Sigmoid colon (tissue), 7 donors: ENCODE results near the gene RTKN. TPM values are rescaled to one million over a fixed set of nuclear protein-coding genes. Genes with fewer than 3 reads are reported as not detected.

ENCODE experiments used
- DNase-seq: peaks from one replicate; pipeline ENCODE4 v3.0.0-alpha.2; 2019
- H3K27ac ChIP-seq, 4 donors: fragments of 200-600 bp; sonication (generic); one replicate each; pipeline ENCODE4 v1.5.1; 2016 to 2019; ENCODE audit warnings: mild to moderate bottlenecking in 1 of 4
- H3K27me3 ChIP-seq, 3 donors: fragments of 200-600 bp; sonication (generic); one replicate each; pipeline ENCODE4 v1.5.1; 2019; ENCODE audit warnings: mild to moderate bottlenecking in 1 of 3
- H3K36me3 ChIP-seq, 4 donors: fragments of 200-600 bp; sonication (generic); one replicate each; pipeline ENCODE4 v1.5.1; 2016 to 2019
- H3K4me1 ChIP-seq, 4 donors: fragments of 200-600 bp; sonication (generic); one replicate each; pipeline ENCODE4 v1.5.1; 2017 to 2019
- H3K4me3 ChIP-seq, 4 donors: fragments of 200-600 bp; sonication (generic); one replicate each; pipeline ENCODE4 v1.5.1; 2017 to 2019; ENCODE audit warnings: mild to moderate bottlenecking in 2 of 4, moderate library complexity in 1 of 4
- H3K9me3 ChIP-seq, 4 donors: fragments of 200-600 bp in 3 of 4; sonication (generic) in 3 of 4; one replicate each; pipeline versions ENCODE4 v1.5.1 to v1.6.1; 2013 to 2019
- CTCF ChIP-seq, 4 experiments: fragments of 450-650 bp in 3 of 4; fragments of 200-600 bp in 1 of 4; IDR thresholded peaks; one replicate each; pipeline ENCODE4 v1.5.1; 2016 to 2019; ENCODE audit warnings: antibody characterized with exemption in 4 of 4, mild to moderate bottlenecking in 3 of 4, moderate library complexity in 2 of 4
- EP300 ChIP-seq, 4 donors: sonication (generic); formaldehyde crosslinking; IDR thresholded peaks; one replicate each; pipeline ENCODE4 v1.6.1; 2017; ENCODE audit warnings: antibody characterized with exemption in 4 of 4
- POLR2A ChIP-seq, 2 donors: fragments of 450-650 bp; IDR thresholded peaks; one replicate each; pipeline ENCODE4 v1.6.1; 2016; ENCODE audit warnings: antibody characterized with exemption in 2 of 2, mild to moderate bottlenecking in 2 of 2, moderate library complexity in 2 of 2
- POLR2AphosphoS5 ChIP-seq, 4 donors: sonication (generic); formaldehyde crosslinking; IDR thresholded peaks; one replicate each; pipeline ENCODE4 v1.6.1; 2017; ENCODE audit warnings: antibody characterized with exemption in 4 of 4
- WGBS, 2 donors: extraction: QIAGEN DNeasy Blood & Tissue Kit; methylation state at CpG; one replicate each; pipeline ENCODE4 v1.1.7; 2013; 5-methylcytosine and 5-hydroxymethylcytosine counted together
- intact Hi-C: fragments of 100-400 bp; cut with DNase I; formaldehyde crosslinking; loops from one replicate; pipeline ENCODE4 v1.15.1; 2023
- polyA plus RNA-seq, 3 donors: library from polyadenylated mRNA; stranded (reverse); fragments of 200-250 nt; gene quantifications; one replicate each; pipeline ENCODE4 v1.2.3, GENCODE V29; 2013
- total RNA-seq, 4 donors: library from RNA; depleted of rRNA; stranded (reverse); fragments of >200 nt; gene quantifications; one replicate each; pipeline ENCODE4 v1.1.0, GENCODE V29; 2016
- donor health status: healthy with polysubstance abuse.
- donor health status: Bipolar disorder and iron deficiency.
- donor health status: healthy.

Gene RTKN
- total and polyA plus RNA-seq, 7 donors: 13.5 to 44.6 (median 16.2) TPM

DNA sequence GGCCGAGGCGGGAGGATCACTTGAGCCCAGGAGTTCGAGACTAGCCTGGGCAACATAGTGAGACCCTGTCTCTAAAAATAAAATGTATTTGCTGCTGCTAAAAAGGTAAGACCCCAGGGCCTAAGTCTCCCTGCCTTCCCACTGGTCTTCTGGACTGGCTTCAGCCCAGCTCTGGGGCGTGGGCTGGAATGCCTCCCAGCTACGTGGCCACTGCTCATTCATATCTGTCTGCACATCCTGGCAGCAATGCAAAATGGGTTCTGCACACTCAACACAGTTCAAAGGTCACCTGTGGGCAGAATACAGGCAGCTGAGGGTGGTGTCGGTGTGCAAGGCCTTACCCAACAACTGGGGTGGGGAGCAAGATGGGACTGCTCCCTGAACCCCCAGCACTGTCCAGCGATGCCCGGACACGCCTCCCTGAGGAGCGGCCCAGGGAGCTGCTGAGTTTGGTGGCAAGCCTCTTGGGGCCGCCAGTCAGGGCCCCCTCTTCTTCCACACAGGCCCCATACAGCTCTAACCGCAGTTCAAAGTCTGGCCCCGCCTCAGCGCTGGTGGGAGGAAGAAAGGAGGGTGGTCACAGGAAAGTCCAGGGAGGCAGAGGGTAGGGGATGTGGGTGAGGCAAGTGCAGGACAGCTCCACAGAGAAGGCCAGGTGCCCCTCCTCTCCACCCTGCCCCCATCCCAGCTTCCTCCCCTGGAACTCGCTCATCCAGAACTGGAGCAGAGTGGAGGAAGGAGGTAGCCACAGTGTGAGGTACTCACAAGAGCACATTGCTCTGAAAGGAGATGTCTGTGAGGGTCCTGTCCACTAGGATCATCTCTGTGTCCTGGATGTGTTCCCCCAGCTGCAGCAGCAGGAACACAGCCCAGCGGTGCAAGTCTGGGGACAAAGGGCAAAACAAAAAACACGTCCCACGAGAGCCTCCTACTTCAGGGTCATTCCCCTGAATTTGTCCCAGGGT is 12.0 kb downstream of the RTKN start:
- H3K36me3 ChIP-seq: peaks cover 0 to 77% (median 31%) of the 10 kb centered on the region in 4 donors
- no peaks in the 10 kb centered on the region for H3K27me3 ChIP-seq
- peak; percentile 47 for DNase-seq
- no peak overlapping the region for H3K4me3 ChIP-seq
- TF ChIP-seq POLR2A (IDR thresholded peaks at IDR 0.05) (no peak), CTCF (IDR thresholded peaks at IDR 0.05) (no peak), POLR2AphosphoS5 (IDR thresholded peaks at IDR 0.05) (no peak), EP300 (IDR thresholded peaks at IDR 0.05) (no peak)
- intact Hi-C loops: no loop called here
- 34 to 81% methylated on average over 18 of the region's 18 CpGs for WGBS, 2 donors
- H3K9me3 ChIP-seq: no peaks in the 10 kb centered on the region
- no peaks in the 10 kb centered on the region for H3K4me1 ChIP-seq
- no peak overlapping the region for H3K27ac ChIP-seq

- no peaks in the 10 kb centered on the region for H3K27me3 ChIP-seq
- TF ChIP-seq EP300 (IDR thresholded peaks at IDR 0.05) (no peak), POLR2A (IDR thresholded peaks at IDR 0.05) (no peak), POLR2AphosphoS5 (IDR thresholded peaks at IDR 0.05) (no peak), CTCF (IDR thresholded peaks at IDR 0.05) (no peak)
- WGBS, 2 donors: 89 to 92% methylated on average over 5 of the region's 5 CpGs
- no peaks in the 10 kb centered on the region for H3K4me1 ChIP-seq
- no peak overlapping the region for H3K4me3 ChIP-seq
- H3K27ac ChIP-seq: no peak overlapping the region
- H3K36me3 ChIP-seq: peaks cover 0 to 77% (median 31%) of the 10 kb centered on the region in 4 donors
- no peaks in the 10 kb centered on the region for H3K9me3 ChIP-seq
- intact Hi-C loops: no loop called here
- DNase-seq: peak; percentile 50
These were observed 13.1 kb downstream of the RTKN start for GRCh38 chr2:74428675-74429074.

- H3K4me1 ChIP-seq: no peaks in the 10 kb centered on the region
- no peaks in the 10 kb centered on the region for H3K9me3 ChIP-seq
- TF ChIP-seq POLR2A (IDR thresholded peaks at IDR 0.05) (no peak), EP300 (IDR thresholded peaks at IDR 0.05) (no peak), POLR2AphosphoS5 (IDR thresholded peaks at IDR 0.05) (no peak), CTCF (IDR thresholded peaks at IDR 0.05) (no peak)
- DNase-seq: peak; percentile 32
- no peaks in the 10 kb centered on the region for H3K27me3 ChIP-seq
- intact Hi-C loops: no loop called here
- H3K4me3 ChIP-seq: no peak overlapping the region
- peaks cover 0 to 76% (median 31%) of the 10 kb centered on the region in 4 donors for H3K36me3 ChIP-seq
- 86 to 88% methylated on average over 3 of the region's 3 CpGs for WGBS, 2 donors
- no peak overlapping the region for H3K27ac ChIP-seq
These were observed 14.2 kb downstream of the RTKN start for GRCh38 chr2:74427551-74427950.

DNA sequence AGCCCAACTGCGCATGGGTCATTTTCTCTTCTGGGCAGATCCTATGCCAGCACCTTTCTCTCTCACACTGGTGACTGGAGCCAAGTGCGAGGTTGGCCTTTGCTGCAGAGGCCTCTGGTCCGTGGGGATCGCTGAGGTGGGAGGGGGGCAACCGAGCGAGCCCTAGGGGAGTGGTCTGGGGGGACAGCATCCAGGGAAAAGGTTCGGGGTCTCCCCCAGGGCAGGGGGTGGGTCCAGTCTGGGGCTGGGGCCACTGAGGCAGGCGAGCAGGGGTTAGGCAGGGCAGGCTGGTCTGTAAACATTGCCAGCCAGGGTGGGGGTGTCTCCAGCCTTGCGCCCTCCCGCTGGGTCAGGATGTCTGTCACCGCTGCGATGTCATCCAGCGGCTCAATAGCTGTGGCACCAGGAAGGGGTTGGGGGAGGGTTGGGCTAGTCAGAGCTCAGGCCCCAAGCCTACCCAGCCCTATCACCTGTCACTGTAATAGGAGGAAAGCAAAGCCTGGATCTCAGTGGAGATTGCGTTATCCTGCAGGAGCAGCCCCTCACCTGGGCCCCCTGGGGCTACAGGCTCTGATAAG is 15.5 kb downstream of the RTKN start:
- intact Hi-C loops: no loop called here
- Histone ChIP-seq H3K36me3 (peaks cover 0 to 63% (median 28%) of the 10 kb centered on the region in 4 donors), H3K27me3 (no peaks in the 10 kb centered on the region), H3K27ac (no peak overlapping the region), H3K4me3 (no peak overlapping the region), H3K9me3 (no peaks in the 10 kb centered on the region), H3K4me1 (peaks cover 0 to 9% (median 7%) of the 10 kb centered on the region in 4 donors)
- TF ChIP-seq CTCF (IDR thresholded peaks at IDR 0.05) (no peak), POLR2A (IDR thresholded peaks at IDR 0.05) (no peak), POLR2AphosphoS5 (IDR thresholded peaks at IDR 0.05) (no peak), EP300 (IDR thresholded peaks at IDR 0.05) (no peak)
- 87 to 88% methylated on average over 14 of the region's 14 CpGs for WGBS, 2 donors
- peak; percentile 57 for DNase-seq
